HUDEP-2 (cell line): ENCODE data around the gene GRID1.
"Not testable (repeated sequence)": the region's sequence is repeated elsewhere in the genome, so short reads cannot be mapped to it uniquely, and the experiment has no call there.

Source experiments
- DNase-seq, 76 experiments: peaks; one replicate each; lab custom pipeline; 2025; ENCODE audit not compliant: unreplicated experiment in 76 of 76; lab: John Stamatoyannopoulos, UW

GRID1 gene

DNA sequence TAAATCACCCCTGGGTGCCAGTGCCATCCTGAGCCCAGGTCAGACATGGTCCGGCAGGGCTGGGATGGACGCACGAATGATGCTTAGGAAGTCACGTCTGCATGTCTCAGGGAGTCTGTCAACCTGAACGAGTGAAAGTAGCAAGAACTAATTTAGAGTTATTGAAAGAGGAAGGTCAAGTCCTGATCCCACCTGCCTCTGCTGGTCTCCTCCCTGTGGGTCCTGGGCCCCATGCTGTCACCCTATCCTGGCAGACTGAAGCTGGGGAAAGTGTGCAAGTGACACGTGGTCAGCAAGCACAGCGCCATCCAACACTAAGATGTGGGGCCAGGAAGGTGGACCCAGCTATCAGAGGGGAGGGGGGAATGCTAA lies 26.1 kb upstream of the GRID1 start:
- no peak for DNase-seq

DNA sequence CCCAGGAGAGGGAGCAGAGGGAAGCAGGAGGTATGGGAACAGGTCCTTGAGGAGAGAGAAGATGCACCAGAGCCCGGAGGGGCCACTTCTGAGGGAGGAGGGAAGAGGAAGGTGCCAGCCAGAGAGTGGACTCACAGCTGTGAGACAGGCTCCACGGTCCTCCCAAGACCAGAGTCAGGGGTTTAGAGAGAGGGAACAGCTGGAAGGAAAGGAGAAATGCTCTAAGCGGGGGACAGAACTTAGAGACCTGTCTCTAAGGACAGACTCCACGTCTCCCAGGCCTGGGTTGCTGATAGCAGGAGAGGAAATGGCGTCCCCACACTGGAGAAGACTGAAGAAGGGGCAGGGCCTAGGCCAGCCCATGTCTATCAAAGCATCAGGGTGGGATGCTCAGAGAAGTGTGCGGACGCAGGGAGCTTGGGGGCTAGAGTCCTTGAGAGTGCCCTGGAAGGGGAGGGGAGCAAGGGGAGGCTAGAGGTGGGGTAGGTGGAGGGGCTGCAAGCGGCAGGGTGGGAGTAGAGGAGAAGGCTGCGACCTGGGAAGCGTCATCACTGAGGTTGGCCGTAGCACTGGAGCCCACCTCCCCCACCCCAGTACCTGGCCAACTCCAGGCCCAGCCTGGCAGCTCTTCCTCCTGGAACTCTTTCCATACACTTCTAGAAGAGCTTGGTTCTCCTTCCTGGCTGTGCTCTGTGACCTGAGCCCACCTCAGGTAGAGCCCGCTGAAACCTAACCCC lies 25.6 kb upstream of the GRID1 start:
- no peak for DNase-seq

DNA sequence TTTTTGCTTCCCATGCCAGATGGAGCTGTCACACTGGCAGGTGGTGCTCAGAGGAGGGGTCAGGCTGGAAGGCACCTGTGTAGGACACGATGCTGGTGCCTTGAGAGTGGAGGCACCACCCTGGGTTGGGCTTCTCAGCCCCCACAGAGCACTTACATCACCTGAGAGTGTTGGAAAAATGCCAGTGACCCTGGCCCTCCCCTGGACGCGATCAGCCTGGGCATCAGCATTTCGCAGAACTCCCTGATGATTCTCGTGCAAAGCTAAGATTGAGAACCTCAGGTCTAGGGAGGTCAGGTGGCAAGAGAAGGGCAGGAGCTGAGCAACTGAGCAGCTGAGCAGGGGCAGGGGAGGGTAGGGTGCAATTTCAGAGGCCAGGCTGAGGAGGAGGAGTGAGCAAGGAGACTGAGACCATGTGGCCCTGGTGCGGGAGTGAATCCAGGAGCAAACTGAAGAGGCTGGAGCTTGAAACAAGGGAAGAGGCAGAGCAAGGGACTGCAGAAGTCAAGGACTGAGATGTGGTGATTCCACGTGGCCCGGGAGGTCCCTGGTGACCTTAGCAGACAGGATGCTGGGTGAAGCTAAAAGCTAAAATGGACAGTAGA lies 24.7 kb upstream of the GRID1 start:
- DNase-seq = no peak

DNA sequence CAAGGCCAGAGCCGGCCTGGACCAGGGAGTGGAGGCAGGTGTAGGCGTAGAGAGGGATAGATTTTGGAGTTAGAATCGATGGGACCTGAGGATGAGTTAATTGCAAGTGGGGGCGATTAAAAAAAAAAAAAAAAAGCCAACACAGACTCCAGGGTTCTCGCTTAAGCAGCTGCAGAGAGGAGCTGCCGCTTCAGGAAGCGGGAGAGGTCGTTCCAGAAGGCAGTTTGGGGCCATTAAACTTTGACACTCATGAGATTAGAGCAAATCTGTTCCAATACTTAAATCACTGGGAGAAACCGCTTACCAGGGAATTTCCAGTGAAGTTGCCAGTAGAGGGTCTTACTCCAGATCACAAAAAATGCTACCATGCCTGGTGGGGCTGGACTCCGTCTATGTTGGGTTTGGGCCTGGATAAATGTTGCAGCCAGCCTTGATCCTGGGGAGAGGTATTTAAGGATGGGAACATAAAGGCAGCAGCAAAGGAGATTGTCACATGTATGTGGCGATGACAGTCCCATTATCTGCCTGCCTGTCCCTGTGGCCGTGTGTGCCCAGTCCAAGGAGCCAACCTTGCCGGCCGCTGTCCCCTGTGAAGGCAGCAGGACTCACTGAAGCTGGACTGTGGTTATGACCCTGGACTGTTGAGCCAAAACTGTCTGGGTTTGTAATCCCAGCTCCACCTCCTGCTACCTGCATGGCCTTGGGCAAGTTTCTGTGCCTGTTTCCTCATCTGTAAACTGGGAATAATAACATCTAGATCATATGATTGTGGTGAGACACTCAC lies 23.9 kb upstream of the GRID1 start:
- no peak for DNase-seq

DNA sequence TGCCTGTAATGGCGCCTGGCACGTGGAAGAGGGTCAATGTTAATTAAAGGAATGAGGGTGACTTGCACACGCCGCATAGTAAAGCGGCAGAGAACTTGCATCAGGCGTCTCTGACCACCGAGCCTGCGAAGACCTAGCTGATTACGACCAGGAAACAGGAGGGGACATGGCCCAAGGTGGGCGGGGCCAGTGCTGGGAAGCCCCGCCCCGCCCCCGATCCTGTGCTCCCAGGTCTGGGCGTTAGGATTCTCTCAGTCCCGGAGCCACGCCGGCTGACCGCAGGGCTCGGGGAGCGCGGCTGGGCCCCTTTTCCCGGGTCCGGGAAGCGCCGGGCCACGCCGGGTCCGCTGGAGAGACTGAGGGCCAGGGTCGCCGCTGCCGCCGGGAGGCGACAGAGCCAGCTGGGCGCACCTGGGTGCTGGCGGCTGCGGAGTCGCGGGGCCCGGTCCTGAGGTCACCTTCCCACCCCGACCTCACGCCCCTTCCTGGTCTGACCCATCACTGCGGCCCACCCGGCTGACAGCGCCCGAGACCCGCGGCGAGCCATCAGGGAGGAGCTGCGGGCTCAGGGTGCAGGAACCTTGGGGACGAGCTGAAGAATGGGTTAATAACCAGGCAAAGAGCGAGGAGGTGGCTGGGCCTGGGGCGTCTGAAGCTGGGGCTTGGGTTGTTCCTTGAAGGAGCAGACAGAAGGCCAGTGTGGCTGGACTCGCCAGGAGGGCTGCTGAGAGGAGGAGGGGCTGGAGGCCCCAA lies 23.0 kb upstream of the GRID1 start:
- DNase-seq = peak in 8 of 76 experiments; percentile 5 to 23 (median 11)

DNA sequence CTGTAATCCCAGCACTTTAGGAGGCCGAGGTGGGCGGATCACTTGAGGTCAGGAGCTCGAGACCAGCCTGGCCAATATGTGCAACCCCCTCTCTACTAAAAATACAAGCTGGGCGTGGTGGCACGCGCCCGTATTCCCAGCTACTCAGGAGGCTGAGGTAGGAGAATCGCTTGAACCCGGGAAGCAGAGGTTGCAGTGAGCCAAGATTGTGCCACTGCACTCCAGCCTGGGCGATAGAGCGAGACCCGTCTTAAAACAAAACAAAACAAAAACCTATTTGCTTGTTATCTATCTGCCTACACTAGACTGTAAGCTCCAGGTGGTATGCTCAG lies 22.5 kb upstream of the GRID1 start:
- DNase-seq = not testable (repeated sequence)

DNA sequence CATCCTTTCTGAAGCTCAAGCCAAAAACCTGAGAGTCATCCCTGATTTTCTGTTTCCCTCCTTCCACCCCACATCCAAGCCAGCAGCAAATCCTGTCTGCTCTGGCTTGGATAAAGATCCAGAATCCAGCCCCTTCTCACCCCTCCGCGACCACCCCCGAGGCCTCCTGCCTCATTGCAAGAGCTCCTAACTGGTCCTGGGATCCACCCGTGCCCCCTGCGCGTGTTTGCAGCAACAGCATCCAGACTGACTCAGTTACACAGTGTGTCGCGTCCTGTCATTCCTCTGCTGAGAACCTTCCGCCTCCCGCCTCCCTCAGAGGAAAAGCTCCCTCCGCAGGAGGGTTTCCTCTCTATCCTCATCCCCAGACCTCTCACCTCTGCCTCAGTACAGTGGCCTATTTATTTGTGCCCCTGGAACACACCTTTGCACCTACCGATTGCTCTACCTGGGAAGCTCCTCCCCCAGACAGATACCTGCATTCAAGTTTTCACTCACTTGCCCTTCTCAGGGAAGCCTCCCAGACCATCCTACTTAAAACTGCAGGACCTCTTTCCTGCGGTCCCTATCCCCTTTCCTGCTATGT lies 21.6 kb upstream of the GRID1 start:
- DNase-seq = no peak

DNA sequence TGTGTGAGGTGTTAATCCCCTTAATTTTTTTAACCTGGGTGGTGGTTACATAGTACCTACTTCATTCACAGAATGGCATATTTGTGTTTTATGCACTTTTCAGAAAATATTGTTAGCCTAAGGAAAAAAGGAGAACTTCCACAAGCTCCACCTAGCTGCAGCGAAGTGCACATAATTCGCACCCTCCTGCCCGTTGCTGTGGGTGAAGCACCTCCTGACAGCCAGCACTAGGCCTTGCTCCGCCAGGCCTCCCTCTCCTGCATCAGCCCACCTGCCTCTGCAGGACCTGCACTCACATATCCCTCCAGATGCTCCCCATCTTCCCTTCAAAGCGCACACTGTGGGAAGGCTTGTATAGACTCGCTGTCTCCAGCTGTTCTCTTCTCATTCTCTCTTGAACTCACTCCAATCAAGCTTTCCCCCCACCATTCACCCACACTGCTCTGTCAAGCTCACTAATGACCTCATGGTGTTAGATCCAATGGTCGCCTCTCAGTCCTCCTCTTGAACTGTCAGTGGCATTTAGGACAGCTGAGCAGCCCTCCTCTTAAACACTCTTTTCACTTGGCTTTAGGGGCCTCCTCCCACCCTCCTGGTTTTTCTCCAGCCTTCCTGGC lies 20.7 kb upstream of the GRID1 start:
- peak in 1 of 76 experiments; percentile 4 for DNase-seq

DNA sequence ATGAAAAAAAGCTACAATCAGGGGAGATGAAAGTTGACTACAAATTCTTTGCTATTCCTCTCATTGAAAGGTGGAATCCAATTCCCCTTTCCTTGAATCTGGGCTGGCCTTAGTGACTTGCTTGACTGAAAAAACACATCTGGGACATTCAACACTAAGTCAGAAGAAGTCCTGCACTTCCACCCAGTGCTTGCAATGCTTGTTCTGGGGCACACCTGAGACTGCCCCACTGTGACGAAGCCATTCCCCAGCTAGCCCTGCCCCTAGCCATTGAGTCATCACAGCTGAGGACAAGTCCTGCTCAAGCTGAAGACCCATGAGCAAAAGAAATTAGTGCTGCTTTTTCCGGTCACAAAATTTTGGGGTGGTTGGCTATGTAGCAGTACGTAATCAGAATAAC lies 19.2 kb upstream of the GRID1 start:
- DNase-seq = no peak

DNA sequence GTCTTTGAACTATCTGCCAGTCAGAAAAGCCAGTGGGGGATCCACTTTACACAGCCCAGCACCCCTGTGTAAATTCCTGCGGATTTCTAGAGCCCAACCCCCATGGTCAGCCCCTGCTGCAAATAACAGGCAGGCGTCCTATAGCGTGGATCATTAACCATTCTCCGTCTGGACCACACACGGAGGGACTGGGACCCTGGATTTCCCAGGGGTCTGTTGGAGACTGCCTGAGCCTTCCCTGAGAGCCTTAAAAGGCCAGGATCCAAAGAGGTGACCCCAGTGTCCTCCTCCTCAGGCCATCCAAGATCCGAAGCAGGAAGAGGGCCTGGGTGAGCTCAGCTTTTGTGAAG lies 11.2 kb upstream of the GRID1 start:
- no peak for DNase-seq

DNA sequence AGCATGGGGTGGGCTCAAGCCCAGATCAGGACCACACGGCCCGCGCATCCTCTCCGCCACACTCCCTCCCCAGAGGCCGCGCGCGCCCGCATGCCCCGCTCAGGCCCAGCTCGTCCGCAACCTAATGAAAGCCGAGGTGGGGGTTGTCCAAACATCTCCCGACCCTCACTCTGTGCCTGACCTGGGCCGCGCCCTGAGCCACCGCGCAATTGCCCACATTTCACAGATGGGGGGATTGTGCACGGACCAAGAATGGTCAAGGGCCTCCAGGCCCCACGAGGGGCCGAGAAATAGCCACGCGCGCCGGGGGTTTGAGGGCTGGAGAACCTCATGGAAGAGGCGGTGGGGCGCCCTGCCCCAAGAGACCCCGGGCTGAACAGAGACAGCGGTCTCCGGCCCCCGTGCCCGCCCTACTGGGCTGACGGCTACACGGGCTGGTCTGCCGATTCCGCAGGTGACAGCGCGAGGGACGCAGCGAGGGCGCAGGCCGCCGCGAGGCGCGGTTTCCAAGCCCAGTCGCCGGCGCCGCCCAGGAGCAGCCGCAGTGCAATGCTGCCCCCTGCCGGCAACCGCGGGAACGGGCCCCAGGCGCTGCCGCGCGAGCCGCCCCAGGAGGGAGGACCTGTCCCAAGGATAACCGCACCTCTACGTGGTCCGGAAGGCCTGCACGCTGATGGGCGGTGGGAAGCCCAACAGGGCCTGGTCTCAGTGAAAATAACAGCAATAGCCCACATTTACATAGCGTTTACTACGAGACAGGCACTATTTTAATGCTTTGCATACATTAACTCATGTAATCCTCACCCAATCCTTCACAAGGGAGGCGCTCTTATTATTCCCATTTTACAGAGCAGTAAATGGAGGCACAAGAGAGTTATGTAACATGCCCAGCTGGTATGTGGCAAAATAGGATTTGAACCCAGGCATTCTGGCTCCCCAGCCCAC lies 10.5 kb upstream of the GRID1 start:
- DNase-seq = peak in 61 of 76 experiments; percentile 4 to 87 (median 49)

DNA sequence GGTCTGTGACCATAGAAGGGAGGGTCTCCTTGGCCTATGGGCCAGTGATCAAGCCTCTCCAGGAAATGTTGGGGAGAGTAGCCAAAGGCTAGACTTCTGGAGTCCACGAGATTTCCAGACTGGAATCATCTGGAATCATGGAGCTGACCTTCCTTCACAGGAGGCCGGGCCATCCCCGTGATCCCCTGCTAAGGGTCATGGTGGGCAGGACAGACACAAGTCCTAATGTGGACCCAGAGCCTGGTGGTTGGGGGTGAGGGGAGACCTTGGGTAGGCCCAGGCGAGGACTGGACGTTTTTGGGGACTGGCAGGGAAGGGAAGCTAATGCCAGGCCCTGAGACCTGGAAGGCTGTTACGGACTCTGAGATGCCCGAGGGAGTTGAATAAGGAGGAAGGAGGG lies 9.8 kb upstream of the GRID1 start:
- DNase-seq = no peak

DNA sequence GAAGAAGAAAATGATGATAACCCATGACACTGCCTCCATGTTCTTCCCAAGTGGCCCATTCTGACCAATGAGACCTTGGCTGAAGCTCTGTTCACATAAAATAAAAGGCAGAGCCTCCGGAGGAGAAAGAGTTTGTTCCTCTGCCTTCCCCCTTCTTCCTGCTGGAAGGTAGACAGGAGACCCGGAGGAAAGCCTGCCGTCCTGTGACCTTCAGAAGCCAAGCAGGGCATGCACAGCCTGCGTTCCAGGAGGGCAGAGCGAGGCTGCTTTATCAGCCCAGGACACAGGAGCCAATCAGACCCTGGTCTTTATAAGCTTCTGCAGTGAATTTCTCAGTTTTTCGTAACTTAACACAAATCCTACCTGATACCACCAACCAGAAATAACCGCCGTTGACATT lies 8.6 kb upstream of the GRID1 start:
- no peak for DNase-seq

DNA sequence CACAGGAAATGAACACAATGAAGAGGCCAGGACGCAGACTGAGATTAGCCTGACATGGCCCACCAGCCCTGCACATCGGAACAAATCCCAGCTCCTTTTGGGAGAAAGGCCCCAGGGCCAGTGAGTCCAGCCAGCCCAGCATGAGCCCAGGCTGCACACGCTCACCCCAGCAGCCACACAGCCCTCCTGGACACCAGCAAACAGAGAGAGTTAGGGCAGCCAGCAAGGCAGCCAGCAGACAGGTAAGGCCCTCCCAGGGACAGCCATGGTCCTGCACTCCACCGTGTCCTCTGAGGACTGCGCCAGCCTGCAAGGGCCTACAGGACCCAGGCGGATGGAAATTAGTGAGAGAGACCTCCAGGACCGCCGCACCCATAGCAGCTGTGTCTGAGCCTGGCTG lies 8.1 kb upstream of the GRID1 start:
- DNase-seq = no peak

DNA sequence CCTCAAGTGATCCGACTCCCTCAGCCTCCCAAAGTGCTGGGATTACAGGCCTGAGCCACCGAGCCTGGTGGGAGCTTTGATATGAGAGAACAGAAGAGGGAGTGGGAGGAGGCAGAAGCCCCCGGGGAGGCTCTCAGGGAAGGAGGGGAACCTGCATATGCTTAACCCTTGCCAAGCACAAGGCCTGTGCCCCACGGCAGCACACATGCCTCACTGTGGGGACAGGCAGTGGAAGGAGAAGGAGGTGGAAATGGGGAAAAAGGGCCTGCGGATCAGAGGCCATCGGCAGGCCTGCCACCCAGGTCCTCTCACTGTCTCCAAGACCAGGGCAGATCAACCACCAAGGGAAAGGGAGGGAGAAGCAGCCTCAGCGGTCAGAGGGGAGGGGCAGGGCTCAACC lies 7.2 kb upstream of the GRID1 start:
- DNase-seq = no peak

DNA sequence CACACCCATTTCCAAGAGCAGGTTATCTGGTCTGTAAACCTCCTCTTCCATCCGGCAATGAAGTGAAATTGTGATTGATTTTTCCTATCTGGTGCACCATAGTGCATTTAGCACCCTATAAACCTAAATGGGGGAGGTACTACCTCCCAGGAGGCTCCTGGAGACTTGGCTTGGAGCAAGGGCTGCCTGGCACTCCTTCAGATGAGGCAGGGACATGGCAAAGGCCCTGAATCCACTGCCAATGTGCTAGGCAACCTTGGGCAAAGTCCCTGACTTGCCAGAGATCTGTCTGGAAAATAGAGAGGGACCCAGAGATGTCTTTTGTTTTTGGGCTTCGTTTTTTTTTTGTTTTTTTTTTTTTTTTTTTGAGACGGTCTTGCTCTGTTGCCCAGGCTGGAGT lies 6.7 kb upstream of the GRID1 start:
- DNase-seq = no peak

DNA sequence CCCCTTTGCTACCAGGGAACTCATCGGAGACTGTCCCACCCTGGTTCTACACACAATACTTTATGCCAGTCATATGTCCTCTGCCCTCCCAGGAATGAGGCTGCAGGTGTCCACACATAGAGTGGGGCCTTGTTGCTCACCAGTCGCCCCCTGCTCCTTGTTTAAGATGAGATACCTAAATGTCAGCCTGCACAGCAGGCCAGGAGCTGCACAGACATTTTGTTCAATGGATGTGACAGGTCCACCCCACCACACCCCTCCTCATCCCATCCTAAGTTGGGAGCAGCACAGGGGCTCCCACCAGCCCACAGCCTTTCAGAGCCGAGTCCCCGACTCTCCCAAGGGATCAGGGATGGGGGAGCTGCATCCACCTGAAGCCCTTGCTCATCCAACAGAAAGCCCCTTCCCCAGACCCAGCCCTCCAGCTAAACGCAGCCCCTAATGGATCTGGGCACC lies 6.2 kb upstream of the GRID1 start:
- DNase-seq = no peak

DNA sequence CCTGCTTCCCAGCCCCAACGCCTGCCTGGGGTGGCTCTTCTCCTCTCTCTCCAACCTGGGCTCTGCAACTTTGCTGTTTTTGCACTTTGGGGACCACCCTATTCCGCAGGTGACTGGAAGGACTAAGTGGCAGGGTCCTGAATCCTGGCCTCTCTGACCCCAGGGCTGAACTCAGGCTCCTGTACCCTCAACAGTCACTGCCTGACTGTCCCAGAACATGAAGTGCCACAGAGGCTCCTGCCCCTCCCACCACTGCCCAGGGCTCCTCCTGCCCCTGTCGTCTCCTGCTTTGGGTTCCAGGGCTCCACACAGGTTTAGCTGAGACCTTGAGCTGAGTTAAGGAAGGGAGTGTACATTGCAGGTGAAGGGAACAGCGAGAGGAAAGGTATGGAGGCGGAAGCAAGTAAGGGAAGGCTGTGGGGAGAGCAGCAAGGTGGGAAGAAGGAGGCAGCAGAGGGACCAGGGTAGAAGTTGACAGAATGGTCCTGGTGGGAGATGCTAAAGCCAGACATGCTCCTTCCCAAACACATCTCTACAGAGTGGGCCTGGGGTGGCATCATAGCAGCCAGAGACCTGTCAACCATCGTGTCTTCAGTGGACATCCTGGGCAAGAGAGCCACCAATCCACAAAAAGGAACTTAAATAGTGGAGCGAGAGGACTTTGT lies 5.7 kb upstream of the GRID1 start:
- no peak for DNase-seq

DNA sequence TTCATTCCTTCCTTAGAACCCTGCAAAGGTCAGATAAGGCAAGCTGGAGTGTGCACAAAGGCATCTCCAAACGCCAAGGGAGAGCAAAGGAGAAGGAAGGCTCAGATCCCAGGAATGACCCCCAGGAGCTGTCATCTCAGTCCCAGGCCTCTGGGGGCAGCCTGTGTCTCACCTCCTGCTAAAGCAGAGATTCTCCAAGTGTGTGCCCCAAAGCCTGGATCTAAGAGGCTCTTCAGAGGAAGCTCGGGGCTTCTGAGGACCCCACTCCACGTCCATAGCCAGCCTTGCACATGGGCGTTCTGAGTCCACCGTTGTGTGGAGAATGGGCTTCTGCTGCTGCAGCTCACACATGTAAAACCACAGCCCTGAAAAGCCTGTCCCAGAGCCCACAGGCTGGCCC lies 5.1 kb upstream of the GRID1 start:
- no peak for DNase-seq
